DOHH2 (cell line): ENCODE measurements around the gene GOLGA1.

Source experiments
- H3F3A ChIP-seq: fragments of 200-600 bp; sonication (generic), shearing (Covaris generic); 2 replicates; pipeline ENCODE4 v1.6.0; 2016; ENCODE audit warnings: antibody characterized with exemption, mild to moderate bottlenecking; ENCODE audit not compliant: control insufficient read depth, insufficient read depth
- H3K27ac ChIP-seq: fragments of 200-600 bp; sonication (generic); 2 replicates; pipeline ENCODE4 v1.5.1; 2014; ENCODE audit warnings: low read depth, mild to moderate bottlenecking, low read length, moderate library complexity
- H3K27me3 ChIP-seq: fragments of 200-600 bp; sonication (generic); 2 replicates; pipeline ENCODE4 v1.6.1; 2014; ENCODE audit warnings: mild to moderate bottlenecking, low read length, mixed read lengths; ENCODE audit not compliant: control insufficient read depth
- H3K36me3 ChIP-seq: fragments of 200-600 bp; sonication (generic); 2 replicates; pipeline ENCODE4 v1.6.1; 2014; ENCODE audit warnings: mild to moderate bottlenecking, low read length, moderate library complexity, mixed read lengths; ENCODE audit not compliant: control insufficient read depth
- H3K4me1 ChIP-seq: fragments of 200-600 bp; sonication (generic); 2 replicates; pipeline ENCODE4 v1.6.1; 2014; ENCODE audit warnings: mild to moderate bottlenecking, low read length, mixed read lengths; ENCODE audit not compliant: control insufficient read depth
- H3K4me2 ChIP-seq: fragments of 200-600 bp; sonication (generic); 2 replicates; pipeline ENCODE4 v1.6.0; 2014; ENCODE audit warnings: mild to moderate bottlenecking, low read length, moderate library complexity
- H3K4me3 ChIP-seq: fragments of 200-600 bp; sonication (generic); 2 replicates; pipeline ENCODE4 v1.5.1; 2014; ENCODE audit warnings: mild to moderate bottlenecking, low read length, mixed read lengths
- H3K79me2 ChIP-seq: fragments of 200-600 bp; sonication (generic); 2 replicates; pipeline ENCODE4 v1.6.1; 2014; ENCODE audit warnings: mild to moderate bottlenecking, low read length, mixed read lengths; ENCODE audit not compliant: control insufficient read depth
- H3K9me2 ChIP-seq: fragments of 200-600 bp; sonication (generic); replicated peaks from 2 replicates; pipeline ENCODE4 v1.6.1; 2014; ENCODE audit warnings: mild to moderate bottlenecking, low read length, mixed read lengths; ENCODE audit not compliant: control insufficient read depth
- H3K9me3 ChIP-seq: fragments of 200-600 bp; sonication (generic); 2 replicates; pipeline ENCODE4 v1.6.1; 2014; ENCODE audit warnings: antibody characterized with exemption, low read length, mixed read lengths; ENCODE audit not compliant: control insufficient read depth, insufficient read depth
- H4K20me1 ChIP-seq: fragments of 200-600 bp; sonication (generic); 2 replicates; pipeline ENCODE4 v1.6.0; 2014; ENCODE audit warnings: low read depth, mild to moderate bottlenecking, antibody characterized with exemption, low read length, moderate library complexity; ENCODE audit not compliant: control insufficient read depth, insufficient read depth
- CTCF ChIP-seq: fragments of 200-600 bp; sonication (generic); IDR thresholded peaks from one replicate; pipeline ENCODE4 v1.5.1; 2014; ENCODE audit warnings: antibody characterized with exemption, mild to moderate bottlenecking, low read depth, low read length; ENCODE audit not compliant: poor library complexity, severe bottlenecking
- EZH2phosphoT487 ChIP-seq: fragments of 200-600 bp; sonication (generic); IDR thresholded peaks from 2 replicates; pipeline ENCODE4 v1.6.1; 2017; ENCODE audit warnings: borderline replicate concordance, mild to moderate bottlenecking, antibody characterized with exemption, low read length, moderate library complexity, mixed read lengths

Gene GOLGA1

GRCh38 chr9:124869986-124870560 is 70.8 kb downstream of the GOLGA1 start:
- Histone ChIP-seq H3K9me3 (no peaks in the 10 kb centered on the region), H3F3A (peaks cover 6% of the 10 kb centered on the region), H3K27ac (peak overlapping the region; percentile 91), H3K9me2 (no peaks in the 10 kb centered on the region), H3K4me3 (peak overlapping the region; percentile 75), H3K79me2 (peaks cover 79% of the 10 kb centered on the region), H3K27me3 (no peaks in the 10 kb centered on the region), H4K20me1 (peaks cover 30% of the 10 kb centered on the region; the same call in 1 of the 2 replicates), H3K36me3 (peaks cover 69% of the 10 kb centered on the region), H3K4me1 (peaks cover 49% of the 10 kb centered on the region), H3K4me2 (peak overlapping the region; percentile 91)
- no peak for TF ChIP-seq EZH2phosphoT487
- TF ChIP-seq CTCF, result no peak

- TF ChIP-seq EZH2phosphoT487, result no peak
- no peak for TF ChIP-seq CTCF
- H3K9me2 ChIP-seq, result no peaks in the 10 kb centered on the region
- peak overlapping the region; percentile 91 for H3K27ac ChIP-seq
- peak overlapping the region; percentile 91 for H3K4me2 ChIP-seq
- peaks cover 49% of the 10 kb centered on the region for H3K4me1 ChIP-seq
- peaks cover 63% of the 10 kb centered on the region for H3K36me3 ChIP-seq
- H3K9me3 ChIP-seq, result no peaks in the 10 kb centered on the region
- H3K4me3 ChIP-seq, result peak overlapping the region; percentile 75
- H3F3A ChIP-seq, result peaks cover 6% of the 10 kb centered on the region
- peaks cover 30% of the 10 kb centered on the region; the same call in 1 of the 2 replicates for H4K20me1 ChIP-seq
- H3K79me2 ChIP-seq, result peaks cover 74% of the 10 kb centered on the region
- H3K27me3 ChIP-seq, result no peaks in the 10 kb centered on the region
Observed at GRCh38 chr9:124869466-124869985, 71.4 kb downstream of the GOLGA1 start.

- peaks cover 27% of the 10 kb centered on the region; the same call in 1 of the 2 replicates for H4K20me1 ChIP-seq
- H3K4me1 ChIP-seq, result peaks cover 50% of the 10 kb centered on the region
- H3K4me2 ChIP-seq, result peak overlapping the region; percentile 91
- no peaks in the 10 kb centered on the region for H3K9me3 ChIP-seq
- H3K79me2 ChIP-seq, result peaks cover 66% of the 10 kb centered on the region
- peak overlapping the region; percentile 75 for H3K4me3 ChIP-seq
- H3K27me3 ChIP-seq, result no peaks in the 10 kb centered on the region
- TF ChIP-seq EZH2phosphoT487 (no peak), CTCF (peak; percentile 71)
- peaks cover 7% of the 10 kb centered on the region for H3F3A ChIP-seq
- H3K36me3 ChIP-seq, result peaks cover 56% of the 10 kb centered on the region
- H3K9me2 ChIP-seq, result no peaks in the 10 kb centered on the region
- peak overlapping the region; percentile 91 for H3K27ac ChIP-seq
Observed at GRCh38 chr9:124868511-124869465, 72.1 kb downstream of the GOLGA1 start.
